Osteocyte (in vitro differentiated cells): ENCODE data around the gene ZNF518A. TPM values are rescaled to one million over a fixed set of nuclear protein-coding genes. Genes with fewer than 3 reads are reported as not detected.
A peak's percentile ranks its signal among the peaks of the same experiment; 100 is the strongest.
"Not testable (repeated sequence)": the region's sequence is repeated elsewhere in the genome, so short reads cannot be mapped to it uniquely, and the experiment has no call there.

ENCODE experiments used
- DNase-seq: peaks from one replicate; pipeline ENCODE4 v3.0.0; 2021; ENCODE audit warnings: mixed read lengths; ENCODE audit not compliant: unreplicated experiment; ENCODE audit errors: extremely low spot score
- H3K27ac Mint-ChIP-seq: one replicate; pipeline ENCODE4 v1.8.0; 2021; ENCODE audit warnings: mild to moderate bottlenecking, mixed read lengths; ENCODE audit not compliant: unreplicated experiment
- H3K27me3 Mint-ChIP-seq: one replicate; pipeline ENCODE4 v1.8.0; 2021; ENCODE audit warnings: mixed read lengths; ENCODE audit not compliant: unreplicated experiment
- H3K36me3 Mint-ChIP-seq: one replicate; pipeline ENCODE4 v1.8.0; 2021; ENCODE audit warnings: mixed read lengths; ENCODE audit not compliant: unreplicated experiment
- H3K4me1 Mint-ChIP-seq: one replicate; pipeline ENCODE4 v1.8.0; 2021; ENCODE audit warnings: mixed read lengths; ENCODE audit not compliant: unreplicated experiment
- H3K4me3 Mint-ChIP-seq: one replicate; pipeline ENCODE4 v1.8.0; 2021; ENCODE audit warnings: mild to moderate bottlenecking, moderate library complexity, mixed read lengths; ENCODE audit not compliant: unreplicated experiment
- H3K9me3 Mint-ChIP-seq: one replicate; pipeline ENCODE4 v1.8.0; 2021; ENCODE audit warnings: mixed read lengths; ENCODE audit not compliant: unreplicated experiment
- total RNA-seq: library from RNA; stranded (reverse); gene quantifications from 2 replicates; pipeline ENCODE4 v1.2.1, GENCODE V29; 2021
- TF ChIP-seq, protein P1 (sequence below): fragments of 200-600 bp; sonication (generic); IDR thresholded peaks from 2 replicates; pipeline ENCODE4 v1.5.0; 2021; ENCODE audit warnings: antibody characterized with exemption, mild to moderate bottlenecking, moderate library complexity

The ZNF518A gene
- total RNA-seq, 1 donor from 2014 or later: 14.9 TPM

DNA sequence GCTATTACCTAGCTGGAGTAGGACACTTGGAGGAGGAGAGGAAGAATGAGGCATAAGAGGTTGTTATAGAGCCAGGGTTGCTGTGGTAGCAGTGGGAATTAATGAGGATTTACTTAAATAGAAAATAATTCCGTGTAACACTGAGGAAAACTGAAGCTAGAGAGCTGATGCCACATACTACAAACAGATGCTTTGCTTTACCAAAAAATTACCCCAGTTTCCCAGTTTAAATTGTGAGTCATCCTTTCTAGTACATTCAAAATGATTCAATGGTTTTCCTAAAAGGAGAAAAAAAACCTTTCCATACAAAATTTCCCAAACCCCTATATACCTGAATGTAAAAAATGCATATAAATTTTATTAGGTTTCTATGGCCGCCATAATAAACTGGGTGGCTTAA, 58.3 kb downstream of the ZNF518A start:
- Mint-ChIP-seq H3K4me3 (no peak overlapping the region), H3K27me3 (peaks cover 3% of the 10 kb centered on the region), H3K36me3 (no peaks in the 10 kb centered on the region), H3K9me3 (peaks cover 7% of the 10 kb centered on the region), H3K27ac (peak overlapping the region; percentile 52), H3K4me1 (peaks cover 22% of the 10 kb centered on the region)
- TF ChIP-seq, protein P1, sequence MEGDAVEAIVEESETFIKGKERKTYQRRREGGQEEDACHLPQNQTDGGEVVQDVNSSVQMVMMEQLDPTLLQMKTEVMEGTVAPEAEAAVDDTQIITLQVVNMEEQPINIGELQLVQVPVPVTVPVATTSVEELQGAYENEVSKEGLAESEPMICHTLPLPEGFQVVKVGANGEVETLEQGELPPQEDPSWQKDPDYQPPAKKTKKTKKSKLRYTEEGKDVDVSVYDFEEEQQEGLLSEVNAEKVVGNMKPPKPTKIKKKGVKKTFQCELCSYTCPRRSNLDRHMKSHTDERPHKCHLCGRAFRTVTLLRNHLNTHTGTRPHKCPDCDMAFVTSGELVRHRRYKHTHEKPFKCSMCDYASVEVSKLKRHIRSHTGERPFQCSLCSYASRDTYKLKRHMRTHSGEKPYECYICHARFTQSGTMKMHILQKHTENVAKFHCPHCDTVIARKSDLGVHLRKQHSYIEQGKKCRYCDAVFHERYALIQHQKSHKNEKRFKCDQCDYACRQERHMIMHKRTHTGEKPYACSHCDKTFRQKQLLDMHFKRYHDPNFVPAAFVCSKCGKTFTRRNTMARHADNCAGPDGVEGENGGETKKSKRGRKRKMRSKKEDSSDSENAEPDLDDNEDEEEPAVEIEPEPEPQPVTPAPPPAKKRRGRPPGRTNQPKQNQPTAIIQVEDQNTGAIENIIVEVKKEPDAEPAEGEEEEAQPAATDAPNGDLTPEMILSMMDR: no peak
- DNase-seq: no peak

DNA sequence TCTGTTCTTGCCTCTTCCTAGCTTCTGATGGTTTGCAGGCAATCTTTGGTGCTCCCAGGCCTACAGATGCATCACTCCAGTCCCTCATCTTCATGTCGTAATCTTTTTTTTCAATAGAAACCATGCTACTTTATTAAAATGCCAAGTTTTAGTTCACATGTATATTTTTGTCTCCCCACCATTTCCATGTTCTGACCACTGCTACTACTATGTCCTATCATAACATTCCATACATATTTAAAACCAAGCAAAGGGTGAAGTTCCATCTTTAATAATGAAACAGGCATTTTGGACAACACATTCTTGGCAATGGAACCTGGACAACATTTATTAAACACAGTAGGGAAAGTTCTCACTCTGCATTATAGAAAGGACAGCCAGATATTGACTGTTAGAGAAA, 58.8 kb downstream of the ZNF518A start:
- peaks cover 2% of the 10 kb centered on the region for H3K9me3 Mint-ChIP-seq
- H3K27me3 Mint-ChIP-seq: no peaks in the 10 kb centered on the region
- H3K27ac Mint-ChIP-seq: peak overlapping the region; percentile 52
- no peaks in the 10 kb centered on the region for H3K36me3 Mint-ChIP-seq
- TF ChIP-seq, protein P1: no peak
- DNase-seq: no peak
- H3K4me3 Mint-ChIP-seq: no peak overlapping the region
- peaks cover 22% of the 10 kb centered on the region for H3K4me1 Mint-ChIP-seq

DNA sequence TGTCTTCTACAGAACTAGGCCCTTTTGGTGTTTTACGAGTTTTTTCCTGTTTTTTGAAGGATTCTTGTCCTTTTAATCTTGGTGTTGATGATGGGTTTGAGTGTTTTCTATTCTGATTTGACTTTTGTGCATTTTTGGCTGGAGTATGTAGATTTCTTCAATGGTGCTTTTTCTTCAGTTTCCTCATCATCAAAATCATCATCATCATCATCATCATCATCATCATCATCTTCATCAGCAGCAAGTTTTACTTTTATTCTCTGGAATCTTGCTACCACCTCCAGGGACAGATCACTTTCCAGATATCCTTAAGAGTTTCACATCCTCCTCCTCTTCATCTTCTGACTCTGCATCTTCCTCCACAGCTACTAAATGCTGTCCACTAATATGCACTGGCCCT, 59.4 kb downstream of the ZNF518A start:
- H3K27me3 Mint-ChIP-seq, H3K4me3 Mint-ChIP-seq, DNase-seq, H3K36me3 Mint-ChIP-seq, H3K9me3 Mint-ChIP-seq: not testable (repeated sequence)
- Mint-ChIP-seq H3K27ac (peak overlapping the region; percentile 52), H3K4me1 (peaks cover 22% of the 10 kb centered on the region)

DNA sequence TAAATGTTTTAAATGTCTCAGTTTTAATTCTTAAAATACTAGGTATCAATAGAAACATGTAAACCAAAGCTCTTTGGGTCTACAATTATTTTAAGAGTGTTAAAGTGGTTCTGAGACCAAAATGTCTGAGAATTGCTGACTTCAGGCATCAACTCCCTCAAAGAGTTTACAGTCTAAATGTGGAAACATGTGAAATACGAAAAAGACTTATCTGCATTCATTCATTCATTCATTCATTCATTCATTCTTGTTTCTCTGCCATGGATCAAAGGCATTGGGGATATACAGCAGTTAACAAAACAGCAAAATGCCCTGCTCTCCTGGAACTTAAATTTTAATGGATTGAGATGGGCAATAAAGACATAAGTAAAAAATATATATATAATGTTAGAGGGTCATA, 71.4 kb downstream of the ZNF518A start:
- Mint-ChIP-seq H3K27me3 (peaks cover 3% of the 10 kb centered on the region), H3K4me1 (no peaks in the 10 kb centered on the region), H3K9me3 (no peaks in the 10 kb centered on the region), H3K36me3 (no peaks in the 10 kb centered on the region), H3K4me3 (no peak overlapping the region), H3K27ac (no peak overlapping the region)
- DNase-seq: no peak
- TF ChIP-seq, protein P1: no peak

DNA sequence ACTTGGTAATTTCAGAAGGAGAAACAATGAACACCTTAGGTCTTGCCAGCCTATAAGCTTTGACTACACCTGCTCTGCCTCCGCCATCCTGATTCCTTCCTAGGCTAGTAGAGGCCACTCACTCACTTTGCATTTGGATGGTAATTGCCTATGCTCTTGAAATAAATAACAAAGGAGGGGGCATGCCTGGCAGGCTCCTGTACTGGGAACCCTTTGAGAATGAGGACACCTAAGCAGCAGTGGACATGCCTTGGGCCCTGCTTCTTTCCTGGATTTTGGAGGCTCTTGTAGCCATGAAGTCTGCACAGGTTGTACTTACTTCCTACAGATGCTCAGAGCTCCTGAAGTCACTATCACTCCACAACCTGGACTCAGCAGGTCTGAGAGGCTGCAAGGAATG, 75.5 kb downstream of the ZNF518A start:
- Mint-ChIP-seq H3K4me1 (no peaks in the 10 kb centered on the region), H3K36me3 (no peaks in the 10 kb centered on the region), H3K4me3 (no peak overlapping the region), H3K9me3 (no peaks in the 10 kb centered on the region), H3K27ac (no peak overlapping the region), H3K27me3 (peaks cover 7% of the 10 kb centered on the region)
- TF ChIP-seq, protein P1: no peak
- DNase-seq: no peak

DNA sequence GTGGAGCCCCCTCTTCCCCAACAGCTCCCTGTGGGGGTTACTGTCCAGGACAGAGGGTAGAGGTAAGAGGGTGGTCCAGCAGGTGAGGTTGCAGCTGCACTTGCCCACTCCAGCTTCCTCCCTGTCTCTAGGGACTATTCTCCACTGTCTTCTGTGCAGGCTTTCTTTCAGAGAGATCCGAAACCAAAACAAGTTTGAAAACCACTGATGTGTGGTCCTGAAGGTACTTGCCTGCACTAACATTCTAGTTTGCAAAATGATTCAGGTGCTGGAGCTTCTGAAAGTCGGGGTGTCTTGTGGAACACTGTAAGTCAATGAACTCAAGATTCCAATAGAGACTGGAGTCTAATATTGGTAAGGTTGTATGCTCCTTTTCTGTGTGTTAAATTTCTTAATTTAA, 78.2 kb downstream of the ZNF518A start:
- Mint-ChIP-seq H3K27ac (no peak overlapping the region), H3K4me1 (no peaks in the 10 kb centered on the region), H3K4me3 (no peak overlapping the region), H3K36me3 (no peaks in the 10 kb centered on the region), H3K27me3 (peaks cover 7% of the 10 kb centered on the region), H3K9me3 (no peaks in the 10 kb centered on the region)
- TF ChIP-seq, protein P1: no peak
- DNase-seq: no peak
